Progenitor cell of endocrine pancreas (in vitro differentiated cells): ENCODE measurements around the gene FIGNL2. TPM values are rescaled to one million over a fixed set of nuclear protein-coding genes. Genes with fewer than 3 reads are reported as not detected.

ENCODE experiments used
- DNase-seq: peaks from one replicate; pipeline ENCODE4 v3.0.0; 2021; ENCODE audit warnings: low spot score; ENCODE audit not compliant: unreplicated experiment
- H3K27ac Mint-ChIP-seq: 2 replicates; pipeline ENCODE4 v1.8.0; 2021; ENCODE audit warnings: mild to moderate bottlenecking, moderate library complexity, mixed read lengths
- H3K27me3 Mint-ChIP-seq: 2 replicates; pipeline ENCODE4 v1.8.0; 2021; ENCODE audit warnings: mixed read lengths
- H3K36me3 Mint-ChIP-seq: 2 replicates; pipeline ENCODE4 v1.8.0; 2022; ENCODE audit warnings: mixed read lengths; ENCODE audit not compliant: insufficient read depth
- H3K4me1 Mint-ChIP-seq: 2 replicates; pipeline ENCODE4 v1.8.0; 2021; ENCODE audit warnings: low read depth, mixed read lengths
- H3K4me3 Mint-ChIP-seq: 2 replicates; pipeline ENCODE4 v1.8.0; 2021; ENCODE audit warnings: low read depth, mild to moderate bottlenecking, moderate library complexity, mixed read lengths
- H3K9me3 Mint-ChIP-seq: 2 replicates; pipeline ENCODE4 v1.8.0; 2021; ENCODE audit warnings: low read depth, mixed read lengths
- CTCF ChIP-seq: fragments of 200-600 bp; sonication (generic); IDR thresholded peaks from one replicate; pipeline ENCODE4 v1.5.0; 2021; ENCODE audit warnings: antibody characterized with exemption, mild to moderate bottlenecking; ENCODE audit not compliant: unreplicated experiment
- total RNA-seq: library from RNA; stranded (reverse); gene quantifications from 2 replicates; pipeline ENCODE4 v1.2.1, GENCODE V29; 2021

Gene FIGNL2
- total RNA-seq, 1 donor from 2014 or later: 46.7 TPM

- peaks cover 20% of the 10 kb centered on the region for H3K36me3 Mint-ChIP-seq
- TF ChIP-seq CTCF: peak; percentile 61
- H3K27ac Mint-ChIP-seq: no peak overlapping the region
- H3K27me3 Mint-ChIP-seq: peaks cover 9% of the 10 kb centered on the region
- no peak for DNase-seq
- no peaks in the 10 kb centered on the region for H3K9me3 Mint-ChIP-seq
- peaks cover 15% of the 10 kb centered on the region for H3K4me1 Mint-ChIP-seq
- no peak overlapping the region for H3K4me3 Mint-ChIP-seq
These were observed 24.5 kb downstream of the FIGNL2 start for GRCh38 chr12:51823875-51824565.

- Mint-ChIP-seq H3K36me3 (peaks cover 20% of the 10 kb centered on the region), H3K9me3 (no peaks in the 10 kb centered on the region), H3K27me3 (peaks cover 9% of the 10 kb centered on the region), H3K4me1 (peaks cover 5% of the 10 kb centered on the region), H3K4me3 (no peak overlapping the region), H3K27ac (no peak overlapping the region)
- no peak for DNase-seq
- no peak for TF ChIP-seq CTCF
These were observed 25.6 kb downstream of the FIGNL2 start for GRCh38 chr12:51822956-51823355.

DNA sequence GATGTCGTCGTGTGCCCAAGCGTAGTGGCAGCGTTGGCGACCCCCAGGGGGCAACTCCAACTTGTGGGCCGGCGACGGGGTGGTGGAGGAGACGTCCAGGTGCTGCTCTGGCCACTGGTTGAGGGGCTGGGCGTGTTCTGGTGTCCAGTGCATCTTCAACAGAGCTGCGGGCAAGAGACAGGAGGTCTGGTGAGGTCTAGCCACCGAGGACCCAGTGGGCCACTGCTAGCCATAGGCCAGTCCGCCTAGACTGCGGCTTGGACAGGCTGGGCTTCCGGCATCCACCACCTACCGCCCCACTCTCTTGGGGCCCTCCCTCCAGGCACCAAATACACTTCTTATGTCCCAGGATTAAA lies 26.3 kb downstream of the FIGNL2 start:
- TF ChIP-seq CTCF: no peak
- peaks cover 2% of the 10 kb centered on the region for H3K4me1 Mint-ChIP-seq
- H3K27ac Mint-ChIP-seq: no peak overlapping the region
- peaks cover 9% of the 10 kb centered on the region for H3K27me3 Mint-ChIP-seq
- H3K36me3 Mint-ChIP-seq: peaks cover 20% of the 10 kb centered on the region
- no peak overlapping the region for H3K4me3 Mint-ChIP-seq
- no peaks in the 10 kb centered on the region for H3K9me3 Mint-ChIP-seq
- no peak for DNase-seq

DNA sequence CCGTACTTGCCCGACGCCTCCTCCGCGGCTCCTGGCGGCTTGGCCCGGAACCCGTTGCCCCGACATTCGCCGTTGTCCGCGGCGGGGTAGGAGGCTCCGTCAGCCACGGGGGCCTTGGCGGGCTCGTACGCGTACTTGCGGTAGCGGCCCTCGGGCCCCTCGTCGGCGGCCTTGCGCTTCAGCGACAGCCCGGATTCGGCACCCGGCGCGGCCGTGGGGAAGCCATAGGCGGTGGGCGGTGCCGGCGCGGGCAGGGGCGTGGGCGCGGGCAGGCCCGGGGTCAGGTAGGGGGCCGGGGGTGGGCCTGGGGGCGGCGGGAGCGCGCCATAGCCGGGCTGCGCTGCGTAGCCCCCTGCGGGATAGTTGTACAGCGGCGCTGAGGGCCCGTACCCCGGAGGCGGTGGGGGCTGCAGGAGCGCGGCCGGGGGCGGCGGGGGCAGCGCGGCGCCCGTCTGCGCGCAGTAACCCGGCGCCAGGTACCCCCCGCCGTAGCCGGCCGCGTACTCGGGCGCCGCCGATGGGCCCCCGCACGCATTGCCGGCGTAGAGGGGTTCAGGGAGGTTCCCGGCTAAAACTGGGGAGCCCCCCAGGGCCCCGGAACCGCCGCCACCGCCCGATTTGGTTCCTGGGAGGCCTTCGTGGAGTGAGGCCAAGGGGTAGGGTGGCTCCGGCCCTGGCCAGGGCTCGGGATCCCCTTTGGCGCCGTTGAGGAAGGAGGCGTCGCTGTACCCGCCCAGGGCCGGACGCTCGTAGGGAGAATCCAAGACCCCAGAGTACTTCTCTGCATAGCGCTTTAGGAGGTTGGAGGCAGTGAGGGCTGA lies 26.9 kb downstream of the FIGNL2 start:
- Mint-ChIP-seq H3K27me3 (peaks cover 9% of the 10 kb centered on the region), H3K36me3 (peaks cover 20% of the 10 kb centered on the region), H3K9me3 (no peaks in the 10 kb centered on the region), H3K4me3 (no peak overlapping the region), H3K4me1 (peaks cover 2% of the 10 kb centered on the region), H3K27ac (no peak overlapping the region)
- TF ChIP-seq CTCF: no peak
- DNase-seq: no peak

DNA sequence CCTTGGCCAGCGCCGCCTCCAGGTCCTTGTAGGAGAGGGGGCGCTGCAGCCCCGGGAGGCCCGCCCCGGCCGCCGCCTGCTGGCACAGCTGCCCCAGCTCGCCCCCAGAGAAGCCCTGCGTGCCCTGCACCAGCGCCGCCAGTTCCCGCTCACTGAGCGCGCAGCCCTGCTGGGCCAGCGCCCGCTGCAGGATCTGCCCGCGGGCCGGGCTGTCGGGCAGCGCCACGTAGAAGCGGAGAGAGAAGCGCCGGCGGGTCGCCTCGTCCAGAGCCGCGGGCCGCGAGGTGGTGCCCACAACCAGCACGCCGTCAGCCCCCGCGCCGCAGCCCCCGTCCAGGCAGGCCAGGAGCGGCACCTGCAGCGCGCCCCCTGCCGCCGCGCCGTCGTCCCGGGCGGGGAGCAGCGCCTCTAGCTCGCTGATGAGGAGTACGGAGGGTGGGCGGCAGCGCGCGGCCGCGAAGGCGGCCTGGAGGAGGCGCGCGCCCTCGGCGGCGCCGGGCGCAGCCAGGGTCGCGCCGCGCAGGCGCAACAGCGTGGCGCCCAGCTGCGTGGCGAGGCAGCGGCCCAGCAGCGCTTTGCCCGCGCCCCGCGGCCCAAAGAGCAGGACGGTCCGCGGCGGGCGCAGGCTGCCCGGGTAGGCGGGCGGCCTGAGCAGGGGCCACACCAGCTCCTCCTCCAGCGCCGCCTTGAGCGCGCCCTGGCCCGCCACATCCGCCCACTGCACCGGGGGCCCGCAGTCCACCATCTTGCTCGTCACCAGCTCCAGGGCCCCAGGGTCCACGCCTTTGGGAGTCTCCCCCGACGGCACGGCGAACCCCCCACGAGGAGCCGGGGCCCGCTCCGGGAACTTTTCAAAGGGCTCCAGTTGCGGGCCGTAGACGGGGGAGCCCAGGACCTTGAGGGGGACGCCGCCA lies 27.7 kb downstream of the FIGNL2 start:
- H3K27ac Mint-ChIP-seq: no peak overlapping the region
- peak; percentile 45 for TF ChIP-seq CTCF

More for the DNA sequence above, 27.7 kb downstream of the FIGNL2 start:
- Mint-ChIP-seq H3K4me1 (peaks cover 4% of the 10 kb centered on the region), H3K36me3 (peaks cover 16% of the 10 kb centered on the region), H3K27me3 (peaks cover 9% of the 10 kb centered on the region), H3K4me3 (no peak overlapping the region), H3K9me3 (no peaks in the 10 kb centered on the region)
- peak; percentile 47 for DNase-seq
